Muscle of arm (tissue), 14 donors: ENCODE data around the gene MYPOP. TPM values are rescaled to one million over a fixed set of nuclear protein-coding genes. Genes with fewer than 3 reads are reported as not detected.

Experiments used
- DNase-seq: peaks from one replicate; pipeline ENCODE4 v3.0.0-alpha.2; 2013
- long read RNA-seq, 11 donors: transcript quantifications; one replicate each; lab custom pipeline, GENCODE V29; 2026
- polyA plus RNA-seq, 12 donors: library from polyadenylated mRNA; unstranded; fragments of 120-200 nt; gene quantifications; one replicate each; pipeline ENCODE4 v1.2.1, GENCODE V29; 2013; ENCODE audit not compliant: insufficient read length in 12 of 12

MYPOP gene
- 1 to 10 TPM in 11 of 12 donors, not detected in 1; 2.2 to 7.6 (median 3.7) TPM for polyA plus RNA-seq
- long read RNA-seq, donor 1, partial matches to known transcripts: 11 of 15 reads
- long read RNA-seq, donor 1, other reads (novel, unspliced or antisense): 0 of 15 reads
- long read RNA-seq, donor 2, partial matches to known transcripts: 0 of 2 reads
- long read RNA-seq, donor 2, other reads (novel, unspliced or antisense): 0 of 2 reads
- long read RNA-seq, donor 3: 0 reads
- long read RNA-seq, donor 4, partial matches to known transcripts: 0 of 1 reads
- long read RNA-seq, donor 4, other reads (novel, unspliced or antisense): 0 of 1 reads
- long read RNA-seq, donor 5, transcript MYPOP-201 (3 exons, 1,890 nt): major isoform, 6 of 6 reads
- long read RNA-seq, donor 5, partial matches to known transcripts: 0 of 6 reads
- long read RNA-seq, donor 5, other reads (novel, unspliced or antisense): 0 of 6 reads
- long read RNA-seq, donor 6, partial matches to known transcripts: 0 of 2 reads
- long read RNA-seq, donor 6, other reads (novel, unspliced or antisense): 0 of 2 reads
- long read RNA-seq, donor 7, partial matches to known transcripts: 0 of 4 reads
- long read RNA-seq, donor 7, other reads (novel, unspliced or antisense): 0 of 4 reads
- long read RNA-seq, donor 8, transcript MYPOP-201 (3 exons, 1,890 nt): major isoform, 5 of 5 reads
- long read RNA-seq, donor 8, partial matches to known transcripts: 0 of 5 reads
- long read RNA-seq, donor 8, other reads (novel, unspliced or antisense): 0 of 5 reads
- long read RNA-seq, donor 9, partial matches to known transcripts: 0 of 1 reads
- long read RNA-seq, donor 9, other reads (novel, unspliced or antisense): 0 of 1 reads
- long read RNA-seq, donor 10, transcript MYPOP-201 (3 exons, 1,890 nt): major isoform, 7 of 7 reads
- long read RNA-seq, donor 10, partial matches to known transcripts: 0 of 7 reads
- long read RNA-seq, donor 10, other reads (novel, unspliced or antisense): 0 of 7 reads
- long read RNA-seq, donor 11, partial matches to known transcripts: 0 of 2 reads
- long read RNA-seq, donor 11, other reads (novel, unspliced or antisense): 0 of 2 reads

GRCh38 chr19:45901912-45902650 lies at the start of gene MYPOP:
Gene MYPOP (minus strand): TSS chr19:45902613. CDS start chr19:45901773, 840 bp downstream.
- DNase-seq: no peak

- no peak for DNase-seq
Observed at GRCh38 chr19:45947926-45948325, 45.5 kb upstream of the MYPOP start.

GRCh38 chr19:45940515-45940805 lies 38.0 kb upstream of the MYPOP start:
- no peak for DNase-seq

- DNase-seq: no peak
Observed at GRCh38 chr19:45939792-45940514, 37.5 kb upstream of the MYPOP start.

- no peak for DNase-seq
Observed at GRCh38 chr19:45938733-45939319, 36.4 kb upstream of the MYPOP start.

- DNase-seq: no peak
Observed at GRCh38 chr19:45935267-45935666, 32.9 kb upstream of the MYPOP start.

GRCh38 chr19:45934551-45935230 lies 32.3 kb upstream of the MYPOP start:
- no peak for DNase-seq

- DNase-seq: no peak
Observed at GRCh38 chr19:45933759-45934158, 31.3 kb upstream of the MYPOP start.

- no peak for DNase-seq
Observed at GRCh38 chr19:45931055-45931454, 28.6 kb upstream of the MYPOP start.

GRCh38 chr19:45929247-45929646 lies 26.8 kb upstream of the MYPOP start:
- DNase-seq: no peak

- DNase-seq: peak; percentile 89
Observed at GRCh38 chr19:45927565-45928261, 25.3 kb upstream of the MYPOP start.

GRCh38 chr19:45924891-45925447 lies 22.6 kb upstream of the MYPOP start:
- DNase-seq: no peak

- DNase-seq: no peak
Observed at GRCh38 chr19:45922281-45922680, 19.9 kb upstream of the MYPOP start.

GRCh38 chr19:45920458-45920857 lies 18.0 kb upstream of the MYPOP start:
- DNase-seq: no peak

GRCh38 chr19:45919678-45920077 lies 17.3 kb upstream of the MYPOP start:
- no peak for DNase-seq

GRCh38 chr19:45918721-45919120 lies 16.3 kb upstream of the MYPOP start:
- no peak for DNase-seq

- DNase-seq: no peak
Observed at GRCh38 chr19:45917421-45918091, 15.1 kb upstream of the MYPOP start.
